Neural progenitor cell (in vitro differentiated cells): ENCODE data around the gene LACTBL1. TPM values are rescaled to one million over a fixed set of nuclear protein-coding genes. Genes with fewer than 3 reads are reported as not detected.

Source experiments
- DNase-seq: peaks from one replicate; pipeline ENCODE4 v3.0.0-alpha.2; 2016; ENCODE audit warnings: low spot score
- H2AFZ ChIP-seq: fragments of 200-600 bp; sonication (generic); replicated peaks from 2 replicates; pipeline ENCODE4 v1.6.1; 2016; ENCODE audit warnings: antibody characterized with exemption
- H3F3A ChIP-seq: fragments of 200-600 bp; sonication (generic); 2 replicates; pipeline ENCODE4 v1.6.1; 2016; ENCODE audit warnings: antibody characterized with exemption, low read depth
- H3K27ac ChIP-seq: fragments of 200-600 bp; sonication (generic); 2 replicates; pipeline ENCODE4 v1.5.1; 2016; ENCODE audit warnings: mild to moderate bottlenecking
- H3K27me3 ChIP-seq: fragments of 200-600 bp; sonication (generic); 2 replicates; pipeline ENCODE4 v1.6.1; 2016; ENCODE audit warnings: mild to moderate bottlenecking, moderate library complexity
- H3K36me3 ChIP-seq: fragments of 200-600 bp; sonication (generic); 2 replicates; pipeline ENCODE4 v1.5.1; 2016
- H3K4me1 ChIP-seq: fragments of 200-600 bp; sonication (generic); 2 replicates; pipeline ENCODE4 v1.6.1; 2016; ENCODE audit warnings: mixed run types
- H3K4me2 ChIP-seq: fragments of 200-600 bp; sonication (generic); 2 replicates; pipeline ENCODE4 v1.6.1; 2016
- H3K4me3 ChIP-seq: fragments of 200-600 bp; sonication (generic); 2 replicates; pipeline ENCODE4 v1.5.1; 2016
- H3K79me2 ChIP-seq: fragments of 200-600 bp; sonication (generic); 2 replicates; pipeline ENCODE4 v1.6.1; 2016; ENCODE audit warnings: low read depth
- H3K9ac ChIP-seq: fragments of 200-600 bp; sonication (generic); 2 replicates; pipeline ENCODE4 v1.6.1; 2016
- H3K9me3 ChIP-seq: fragments of 200-600 bp; sonication (generic); 2 replicates; pipeline ENCODE4 v1.5.1; 2016; ENCODE audit warnings: low read depth
- H4K20me1 ChIP-seq: fragments of 200-600 bp; sonication (generic); 2 replicates; pipeline ENCODE4 v1.6.1; 2016; ENCODE audit warnings: low read depth
- H3K27ac Mint-ChIP-seq: 3 replicates; pipeline ENCODE4 v1.8.0; 2021; ENCODE audit warnings: mixed read lengths
- H3K27me3 Mint-ChIP-seq: 2 replicates; pipeline ENCODE4 v1.8.0; 2022; ENCODE audit warnings: low read depth, mild to moderate bottlenecking, inconsistent platforms, moderate library complexity, mixed read lengths; ENCODE audit not compliant: insufficient read depth
- H3K36me3 Mint-ChIP-seq: 3 replicates; pipeline ENCODE4 v1.8.0; 2021; ENCODE audit warnings: mixed read lengths
- H3K4me1 Mint-ChIP-seq: 3 replicates; pipeline ENCODE4 v1.8.0; 2021; ENCODE audit warnings: mixed read lengths
- H3K4me3 Mint-ChIP-seq: 3 replicates; pipeline ENCODE4 v1.8.0; 2021; ENCODE audit warnings: mild to moderate bottlenecking, moderate library complexity, mixed read lengths
- H3K9me3 Mint-ChIP-seq: 3 replicates; pipeline ENCODE4 v1.8.0; 2020; ENCODE audit warnings: mixed read lengths
- EZH2 ChIP-seq: fragments of 200-600 bp; sonication (generic); IDR thresholded peaks from 2 replicates; pipeline ENCODE4 v1.6.1; 2017; ENCODE audit warnings: antibody characterized with exemption, mild to moderate bottlenecking, moderate library complexity
- EZH2phosphoT487 ChIP-seq: fragments of 200-600 bp; sonication (generic); IDR thresholded peaks from 2 replicates; pipeline ENCODE4 v1.6.1; 2017; ENCODE audit warnings: antibody characterized with exemption
- total RNA-seq: library from RNA; depleted of rRNA; stranded (reverse); fragments of >200 nt; gene quantifications from 2 replicates; pipeline ENCODE4 v1.2.3, GENCODE V29; 2015; ENCODE audit warnings: low replicate concordance
- TF ChIP-seq, protein P1 (sequence below): fragments of 200-600 bp; sonication (generic); IDR thresholded peaks from 2 replicates; pipeline ENCODE4 v1.5.1; 2017; ENCODE audit warnings: antibody characterized with exemption, mild to moderate bottlenecking

LACTBL1 gene
- total RNA-seq, 1 donor from 2014 or later, result not detected

DNA sequence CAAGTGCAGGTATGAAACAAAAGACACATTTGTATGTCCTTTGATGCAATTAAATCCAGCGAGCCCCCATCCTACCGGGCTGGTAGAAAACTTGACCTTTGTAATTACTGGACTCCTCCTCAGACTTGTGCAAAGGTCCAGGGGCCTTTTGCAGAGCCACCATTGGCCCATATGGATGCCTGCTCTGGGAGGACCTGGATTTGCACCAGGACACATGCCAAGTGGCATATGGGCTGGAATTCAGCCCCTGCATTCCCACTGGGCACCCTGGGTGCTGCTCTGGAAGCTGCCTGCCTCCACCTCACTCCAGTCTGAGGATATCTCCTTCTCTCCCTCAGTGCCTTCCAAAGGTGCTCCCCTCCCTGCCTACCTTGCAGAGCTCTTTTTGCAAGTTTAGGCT, 36.0 kb downstream of the LACTBL1 start:
- Histone ChIP-seq H4K20me1 (no peaks in the 10 kb centered on the region), H3K27me3 (no peaks in the 10 kb centered on the region), H2AFZ (no peak overlapping the region), H3K9ac (no peak overlapping the region), H3K36me3 (no peaks in the 10 kb centered on the region), H3K4me2 (no peak overlapping the region), H3F3A (no peaks in the 10 kb centered on the region), H3K4me3 (no peak overlapping the region), H3K4me1 (no peaks in the 10 kb centered on the region), H3K9me3 (no peaks in the 10 kb centered on the region), H3K27ac (no peak overlapping the region), H3K79me2 (no peaks in the 10 kb centered on the region)
- Mint-ChIP-seq H3K27ac (no peak overlapping the region), H3K4me3 (no peak overlapping the region), H3K9me3 (peaks cover 20% of the 10 kb centered on the region), H3K4me1 (peaks cover 4% of the 10 kb centered on the region), H3K36me3 (no peaks in the 10 kb centered on the region), H3K27me3 (peaks cover 2% of the 10 kb centered on the region)
- TF ChIP-seq EZH2 (no peak), EZH2phosphoT487 (no peak)
- TF ChIP-seq, protein P1, sequence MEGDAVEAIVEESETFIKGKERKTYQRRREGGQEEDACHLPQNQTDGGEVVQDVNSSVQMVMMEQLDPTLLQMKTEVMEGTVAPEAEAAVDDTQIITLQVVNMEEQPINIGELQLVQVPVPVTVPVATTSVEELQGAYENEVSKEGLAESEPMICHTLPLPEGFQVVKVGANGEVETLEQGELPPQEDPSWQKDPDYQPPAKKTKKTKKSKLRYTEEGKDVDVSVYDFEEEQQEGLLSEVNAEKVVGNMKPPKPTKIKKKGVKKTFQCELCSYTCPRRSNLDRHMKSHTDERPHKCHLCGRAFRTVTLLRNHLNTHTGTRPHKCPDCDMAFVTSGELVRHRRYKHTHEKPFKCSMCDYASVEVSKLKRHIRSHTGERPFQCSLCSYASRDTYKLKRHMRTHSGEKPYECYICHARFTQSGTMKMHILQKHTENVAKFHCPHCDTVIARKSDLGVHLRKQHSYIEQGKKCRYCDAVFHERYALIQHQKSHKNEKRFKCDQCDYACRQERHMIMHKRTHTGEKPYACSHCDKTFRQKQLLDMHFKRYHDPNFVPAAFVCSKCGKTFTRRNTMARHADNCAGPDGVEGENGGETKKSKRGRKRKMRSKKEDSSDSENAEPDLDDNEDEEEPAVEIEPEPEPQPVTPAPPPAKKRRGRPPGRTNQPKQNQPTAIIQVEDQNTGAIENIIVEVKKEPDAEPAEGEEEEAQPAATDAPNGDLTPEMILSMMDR, result no peak
- no peak for DNase-seq

DNA sequence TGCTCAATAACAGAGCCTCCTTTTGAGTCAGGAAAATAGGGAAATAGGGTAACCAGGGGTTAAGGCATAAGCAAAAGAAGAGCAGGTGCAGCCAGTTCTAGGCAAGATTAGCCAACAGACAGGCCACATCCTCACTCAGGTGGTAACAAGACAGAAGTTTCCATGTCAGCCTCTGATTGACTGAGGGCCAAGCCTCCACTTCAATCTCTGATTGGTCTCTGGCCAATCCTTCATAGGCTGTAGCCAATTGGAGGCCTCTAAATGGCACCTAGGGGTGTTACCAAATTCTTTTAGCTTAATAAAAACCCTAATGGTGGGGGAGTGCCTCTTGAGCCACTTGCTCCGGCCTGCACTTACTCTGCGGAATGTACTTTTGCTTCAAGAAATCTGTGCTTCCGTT, 37.2 kb downstream of the LACTBL1 start:
- no peak overlapping the region for H3K9ac ChIP-seq
- H3K36me3 Mint-ChIP-seq, result no peaks in the 10 kb centered on the region
- H2AFZ ChIP-seq, result no peak overlapping the region
- no peaks in the 10 kb centered on the region for H3K4me1 ChIP-seq
- TF ChIP-seq, protein P1, result no peak
- no peak for TF ChIP-seq EZH2phosphoT487
- no peak for TF ChIP-seq EZH2
- no peak overlapping the region for H3K27ac ChIP-seq
- no peak overlapping the region for H3K27ac Mint-ChIP-seq
- H3K4me3 ChIP-seq, result no peak overlapping the region
- no peak overlapping the region for H3K4me2 ChIP-seq
- H3K4me3 Mint-ChIP-seq, result no peak overlapping the region
- H3K27me3 ChIP-seq, result no peaks in the 10 kb centered on the region
- H3K79me2 ChIP-seq, result no peaks in the 10 kb centered on the region
- no peaks in the 10 kb centered on the region for H3K36me3 ChIP-seq
- H4K20me1 ChIP-seq, result no peaks in the 10 kb centered on the region
- peaks cover 11% of the 10 kb centered on the region for H3K9me3 Mint-ChIP-seq
- no peaks in the 10 kb centered on the region for H3F3A ChIP-seq
- DNase-seq, result no peak
- peaks cover 2% of the 10 kb centered on the region for H3K27me3 Mint-ChIP-seq
- H3K9me3 ChIP-seq, result no peaks in the 10 kb centered on the region
- peaks cover 4% of the 10 kb centered on the region for H3K4me1 Mint-ChIP-seq

DNA sequence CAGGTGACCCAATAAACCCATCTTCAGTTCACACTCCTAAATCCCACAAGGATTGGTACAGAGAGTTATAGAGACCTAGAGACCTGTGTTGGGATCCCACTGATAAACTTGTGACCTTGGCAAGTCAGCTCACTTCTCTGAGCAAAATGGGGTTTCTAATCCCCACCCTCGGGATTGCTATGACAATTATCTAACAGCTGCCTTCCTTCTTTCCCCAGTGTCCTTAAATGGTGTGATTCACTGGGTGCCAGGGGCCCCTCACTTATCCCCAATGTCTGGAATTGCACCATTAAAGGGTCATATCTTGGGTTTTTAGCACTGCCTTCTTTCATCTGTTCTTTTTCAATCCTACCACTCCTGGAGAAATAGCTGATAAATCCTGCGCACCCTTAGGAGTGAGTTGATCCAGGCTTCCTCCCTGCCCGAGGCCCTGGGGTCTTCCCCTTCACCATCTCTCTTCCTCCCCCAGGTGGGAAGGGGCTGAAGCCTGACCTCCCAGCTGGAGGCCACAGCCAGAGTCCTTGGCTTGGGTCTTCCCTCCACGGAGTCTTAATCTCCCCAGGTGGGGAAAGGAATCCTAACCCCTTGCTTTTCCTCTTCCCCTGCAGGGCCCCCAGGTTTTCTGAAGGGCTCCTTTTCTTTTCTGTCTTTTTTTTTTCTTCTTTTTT, 39.7 kb downstream of the LACTBL1 start:
- Mint-ChIP-seq H3K36me3 (no peaks in the 10 kb centered on the region), H3K27ac (peak overlapping the region; percentile 21), H3K27me3 (peaks cover 2% of the 10 kb centered on the region), H3K9me3 (peaks cover 4% of the 10 kb centered on the region), H3K4me3 (no peak overlapping the region), H3K4me1 (peaks cover 7% of the 10 kb centered on the region)
- no peak overlapping the region for H3K27ac ChIP-seq
- H3K27me3 ChIP-seq, result no peaks in the 10 kb centered on the region
- H3K9ac ChIP-seq, result no peak overlapping the region
- no peaks in the 10 kb centered on the region for H3F3A ChIP-seq
- no peaks in the 10 kb centered on the region for H4K20me1 ChIP-seq
- H3K9me3 ChIP-seq, result no peaks in the 10 kb centered on the region
- H3K79me2 ChIP-seq, result no peaks in the 10 kb centered on the region
- no peak for DNase-seq
- no peaks in the 10 kb centered on the region for H3K36me3 ChIP-seq
- H3K4me1 ChIP-seq, result no peaks in the 10 kb centered on the region
- H3K4me3 ChIP-seq, result no peak overlapping the region
- no peak overlapping the region for H3K4me2 ChIP-seq
- no peak overlapping the region for H2AFZ ChIP-seq
- TF ChIP-seq, protein P1, result no peak
